NCI-H526 treated with DMSO at 0.1 percent for 48 hours (cell line): Measurements from ENCODE around the gene UMAD1.

Experiments
- DNase-seq: peaks from one replicate; lab custom pipeline; 2025; lab: John Stamatoyannopoulos, UW

The UMAD1 gene

GRCh38 chr7:7883394-7883793 is 242.8 kb downstream of the UMAD1 start:
- no peak for DNase-seq

- DNase-seq, result no peak
Measured at GRCh38 chr7:7884855-7885254, 244.3 kb downstream of the UMAD1 start.

GRCh38 chr7:7889791-7890568 is 249.4 kb downstream of the UMAD1 start:
- DNase-seq, result no peak

- no peak for DNase-seq
Measured at GRCh38 chr7:7895004-7895650, 254.6 kb downstream of the UMAD1 start.

- no peak for DNase-seq
Measured at GRCh38 chr7:7895754-7896153, 255.2 kb downstream of the UMAD1 start.

GRCh38 chr7:7897509-7897908 is 257.0 kb downstream of the UMAD1 start:
- no peak for DNase-seq

GRCh38 chr7:7897949-7898515 is 257.5 kb downstream of the UMAD1 start:
- DNase-seq, result no peak

GRCh38 chr7:7902845-7903244 is 262.3 kb downstream of the UMAD1 start:
- DNase-seq, result no peak

GRCh38 chr7:7907306-7907705 is 266.8 kb downstream of the UMAD1 start:
- no peak for DNase-seq

GRCh38 chr7:7908622-7909145 is 268.1 kb downstream of the UMAD1 start:
- DNase-seq, result no peak

- no peak for DNase-seq
Measured at GRCh38 chr7:7909376-7909775, 268.8 kb downstream of the UMAD1 start.

GRCh38 chr7:7911369-7912123 is 271.0 kb downstream of the UMAD1 start:
- no peak for DNase-seq

GRCh38 chr7:7912937-7913336 is 272.4 kb downstream of the UMAD1 start:
- DNase-seq, result no peak

- DNase-seq, result no peak
Measured at GRCh38 chr7:7913504-7913903, 273.0 kb downstream of the UMAD1 start.

GRCh38 chr7:7914547-7914946 is 274.0 kb downstream of the UMAD1 start:
- no peak for DNase-seq

- no peak for DNase-seq
Measured at GRCh38 chr7:7916064-7916463, 275.5 kb downstream of the UMAD1 start.

- DNase-seq, result no peak
Measured at GRCh38 chr7:7917593-7917992, 277.0 kb downstream of the UMAD1 start.

- DNase-seq, result no peak
Measured at GRCh38 chr7:7918736-7919448, 278.3 kb downstream of the UMAD1 start.

GRCh38 chr7:7919449-7919945 is 278.9 kb downstream of the UMAD1 start:
- no peak for DNase-seq

- no peak for DNase-seq
Measured at GRCh38 chr7:7920056-7920455, 279.5 kb downstream of the UMAD1 start.

GRCh38 chr7:7920481-7920880 is 279.9 kb downstream of the UMAD1 start:
- peak; percentile 94 for DNase-seq

GRCh38 chr7:7921830-7922229 is 281.3 kb downstream of the UMAD1 start:
- no peak for DNase-seq
